Large intestine (tissue), 3 donors: Measurements from ENCODE around the gene PGS1. TPM values are rescaled to one million over a fixed set of nuclear protein-coding genes. Genes with fewer than 3 reads are reported as not detected.

ENCODE experiments used
- DNase-seq, 2 donors: peaks; one replicate each; pipeline versions ENCODE4 v3.0.0 to v3.0.0-alpha.2; 2013
- H3K27ac ChIP-seq: one replicate; pipeline ENCODE4 v1.5.1; 2013; ENCODE audit warnings: low read length
- H3K27me3 ChIP-seq: 2 replicates; pipeline ENCODE4 v1.6.1; 2013; ENCODE audit warnings: low read length; ENCODE audit not compliant: control insufficient read depth, insufficient read depth
- H3K36me3 ChIP-seq: 2 replicates; pipeline ENCODE4 v1.6.1; 2013; ENCODE audit warnings: low read length; ENCODE audit not compliant: control insufficient read depth, insufficient read depth
- H3K4me1 ChIP-seq: one replicate; pipeline ENCODE4 v1.6.1; 2013; ENCODE audit warnings: low read length; ENCODE audit not compliant: control insufficient read depth, insufficient read depth
- H3K4me3 ChIP-seq: one replicate; pipeline ENCODE4 v1.5.1; 2013; ENCODE audit warnings: low read length
- H3K9me3 ChIP-seq: one replicate; pipeline ENCODE4 v1.6.1; 2013; ENCODE audit warnings: mild to moderate bottlenecking, low read depth, low read length, moderate library complexity; ENCODE audit not compliant: control insufficient read depth
- WGBS: methylation state at CpG from one replicate; pipeline ENCODE4 v1.1.5; 2013; ENCODE audit warnings: low lambda C conversion rate; ENCODE audit not compliant: insufficient coverage; 5-methylcytosine and 5-hydroxymethylcytosine counted together
- polyA plus RNA-seq: library from polyadenylated mRNA; unstranded; fragments of 120-200 nt; gene quantifications from one replicate; pipeline ENCODE4 v1.2.1, GENCODE V29; 2013

The PGS1 gene
- polyA plus RNA-seq, 1 donor = 40.6 TPM

DNA sequence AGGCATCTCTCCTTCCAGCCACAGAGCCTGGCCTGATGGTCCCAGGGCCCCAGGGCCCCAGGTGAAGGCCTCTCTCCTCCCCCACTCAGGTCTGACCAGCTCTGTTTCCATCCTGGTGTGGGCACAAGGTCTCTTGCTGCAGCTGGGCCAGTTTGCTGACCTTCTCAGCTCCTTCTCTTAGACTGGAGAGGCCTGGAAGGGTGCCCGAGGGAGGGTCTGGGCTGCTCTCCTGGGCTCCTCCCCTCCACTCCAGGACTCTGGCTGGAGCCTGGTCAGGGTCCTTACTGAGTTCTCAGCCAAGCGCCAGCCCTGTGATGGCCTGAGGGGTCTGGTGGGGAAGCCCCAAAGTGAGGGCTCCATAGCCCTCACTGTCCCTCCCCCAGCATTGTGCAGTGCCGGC, 31.0 kb upstream of the PGS1 start:
- peaks cover 19% of the 10 kb centered on the region for H3K27me3 ChIP-seq
- no peak for DNase-seq
- no peaks in the 10 kb centered on the region for H3K9me3 ChIP-seq
- H3K27ac ChIP-seq = no peak overlapping the region
- peaks cover 29% of the 10 kb centered on the region for H3K4me1 ChIP-seq
- no CpG with 5 or more reads among the region's 3 CpGs for WGBS
- no peak overlapping the region for H3K4me3 ChIP-seq
- H3K36me3 ChIP-seq = no peaks in the 10 kb centered on the region

DNA sequence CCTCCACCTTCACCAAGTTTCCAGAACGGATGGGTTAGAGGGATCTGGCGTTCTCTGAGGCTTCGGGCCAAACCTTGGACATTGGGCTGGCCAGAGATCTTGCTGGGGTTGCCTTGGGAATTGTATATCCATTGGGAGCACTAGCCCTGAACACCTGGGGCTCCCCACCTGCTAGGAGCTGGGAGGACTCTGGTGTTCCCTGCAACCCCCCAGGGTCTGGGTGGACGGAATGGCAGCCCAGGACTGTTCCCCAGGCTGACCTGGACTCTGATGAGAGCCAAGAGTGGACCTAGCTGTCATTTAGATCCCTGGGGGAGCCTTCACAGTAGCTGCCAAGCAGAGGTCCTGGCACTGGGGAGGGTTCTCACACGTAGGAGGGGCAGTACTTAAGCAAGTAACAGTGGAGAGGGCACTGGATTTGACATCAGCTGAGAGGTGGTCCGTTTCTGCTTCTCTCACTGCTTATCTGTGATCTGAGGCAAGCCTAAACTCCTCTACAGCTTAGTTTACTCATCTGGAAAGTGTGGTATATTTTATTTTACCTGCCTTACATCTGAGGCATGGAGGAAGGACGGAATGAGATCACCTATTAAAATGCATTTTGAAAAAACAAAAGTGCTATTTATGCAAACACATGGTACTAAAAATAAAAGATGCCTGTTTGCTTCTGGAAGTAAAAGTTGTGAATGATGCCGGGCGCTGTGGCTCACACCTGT, 30.2 kb upstream of the PGS1 start:
- H3K27ac ChIP-seq = no peak overlapping the region
- H3K36me3 ChIP-seq = no peaks in the 10 kb centered on the region
- no peak overlapping the region for H3K4me3 ChIP-seq
- WGBS = no CpG with 5 or more reads among the region's 9 CpGs
- H3K4me1 ChIP-seq = peaks cover 25% of the 10 kb centered on the region
- H3K9me3 ChIP-seq = no peaks in the 10 kb centered on the region
- no peak for DNase-seq
- peaks cover 11% of the 10 kb centered on the region for H3K27me3 ChIP-seq

DNA sequence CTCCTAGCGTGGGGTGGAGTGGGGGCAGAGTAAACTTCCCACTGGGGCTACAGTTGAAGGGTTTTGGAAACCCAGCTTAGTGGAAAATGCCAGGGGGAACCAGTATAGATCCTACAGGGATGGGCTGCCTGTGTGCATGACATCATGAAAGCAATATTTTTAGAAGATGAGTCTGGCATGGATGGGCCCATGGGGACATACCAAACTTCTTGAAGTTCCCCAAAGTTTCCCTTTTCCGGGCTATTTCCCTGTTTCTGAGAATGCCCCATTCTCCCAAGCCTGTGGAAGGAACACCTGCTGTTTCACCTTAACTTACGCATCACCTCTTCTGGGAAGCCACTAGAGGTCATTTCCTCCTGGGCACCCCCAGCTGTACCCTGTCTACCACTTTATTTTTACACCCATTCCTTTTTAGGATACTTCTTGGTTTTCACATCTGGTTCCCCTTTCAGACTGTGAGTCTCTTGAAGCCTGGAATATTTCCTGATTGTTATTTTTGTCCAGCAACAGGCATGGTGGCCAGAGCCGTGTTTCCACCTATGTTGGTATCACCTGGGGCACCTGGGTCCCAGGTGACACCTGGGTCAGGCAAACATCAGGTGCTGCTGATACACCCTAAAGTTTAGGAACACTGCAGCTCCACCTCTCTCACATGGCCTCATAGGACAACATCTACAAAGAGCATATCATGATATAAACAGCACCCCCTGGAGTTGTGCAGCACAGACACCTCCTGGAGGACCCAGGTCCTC, 28.4 kb upstream of the PGS1 start:
- Histone ChIP-seq H3K4me3 (no peak overlapping the region), H3K9me3 (no peaks in the 10 kb centered on the region), H3K27ac (no peak overlapping the region), H3K27me3 (no peaks in the 10 kb centered on the region), H3K36me3 (no peaks in the 10 kb centered on the region), H3K4me1 (peaks cover 28% of the 10 kb centered on the region)
- 100% methylated on average over 2 of the region's 4 CpGs for WGBS
- no peak for DNase-seq

DNA sequence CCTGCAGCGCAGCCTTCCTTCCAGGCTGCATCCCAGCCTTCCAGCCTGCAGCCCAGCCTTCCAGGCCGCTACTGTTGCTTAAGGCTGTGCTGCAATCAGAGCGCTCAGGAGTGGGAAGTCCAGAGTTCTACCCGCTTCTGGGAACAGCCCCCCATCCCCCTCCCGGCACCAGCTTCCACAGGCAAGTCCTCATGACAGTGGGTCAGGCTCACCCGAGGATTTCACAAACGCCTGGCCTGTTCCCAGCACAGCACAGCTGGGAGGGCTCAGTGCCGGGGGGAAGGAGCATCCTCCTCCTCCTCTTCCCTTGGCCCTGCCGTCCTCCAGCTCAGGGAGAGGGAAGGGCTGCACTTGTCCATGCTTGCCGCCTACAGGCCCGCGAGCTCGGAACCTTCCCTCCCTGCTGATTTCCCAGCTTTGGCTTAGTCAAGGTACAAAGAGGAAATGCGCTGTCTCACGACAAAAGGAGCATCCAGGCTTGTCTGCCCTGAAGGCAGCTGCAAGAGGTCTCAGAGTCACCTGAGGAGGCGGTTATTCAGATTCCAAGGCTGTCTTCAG, 26.9 kb upstream of the PGS1 start:
- no peaks in the 10 kb centered on the region for H3K9me3 ChIP-seq
- peaks cover 40% of the 10 kb centered on the region for H3K4me1 ChIP-seq
- peak; percentile 80 to 84 for DNase-seq
- WGBS = no CpG with 5 or more reads among the region's 16 CpGs
- no peak overlapping the region for H3K4me3 ChIP-seq
- H3K27me3 ChIP-seq = no peaks in the 10 kb centered on the region
- peaks cover 8% of the 10 kb centered on the region for H3K36me3 ChIP-seq
- H3K27ac ChIP-seq = peak overlapping the region; percentile 30

DNA sequence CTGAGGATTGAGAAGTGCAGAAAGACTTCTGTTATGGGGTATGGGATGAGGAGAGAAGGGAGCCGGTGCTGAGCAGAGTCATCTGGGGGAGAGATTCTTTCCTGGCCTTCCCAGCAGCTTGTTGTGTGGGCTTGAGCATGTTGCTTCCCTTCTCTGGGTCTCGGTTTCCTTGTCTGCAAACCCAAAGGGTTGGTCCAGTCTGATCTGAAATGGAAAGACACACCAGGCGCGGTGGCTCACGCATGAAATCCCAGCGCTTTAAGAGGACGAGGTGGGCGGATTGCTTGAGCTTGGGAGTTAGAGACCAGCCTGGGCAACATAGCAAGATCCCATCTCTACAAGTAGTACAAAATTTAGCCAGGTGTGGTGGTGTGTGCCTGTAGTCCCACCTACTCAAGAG, 24.6 kb upstream of the PGS1 start:
- Histone ChIP-seq H3K27ac (peak overlapping the region; percentile 58), H3K36me3 (peaks cover 20% of the 10 kb centered on the region), H3K9me3 (no peaks in the 10 kb centered on the region), H3K4me1 (peaks cover 52% of the 10 kb centered on the region), H3K27me3 (peaks cover 7% of the 10 kb centered on the region), H3K4me3 (no peak overlapping the region)
- DNase-seq = no peak
- no CpG with 5 or more reads among the region's 8 CpGs for WGBS

DNA sequence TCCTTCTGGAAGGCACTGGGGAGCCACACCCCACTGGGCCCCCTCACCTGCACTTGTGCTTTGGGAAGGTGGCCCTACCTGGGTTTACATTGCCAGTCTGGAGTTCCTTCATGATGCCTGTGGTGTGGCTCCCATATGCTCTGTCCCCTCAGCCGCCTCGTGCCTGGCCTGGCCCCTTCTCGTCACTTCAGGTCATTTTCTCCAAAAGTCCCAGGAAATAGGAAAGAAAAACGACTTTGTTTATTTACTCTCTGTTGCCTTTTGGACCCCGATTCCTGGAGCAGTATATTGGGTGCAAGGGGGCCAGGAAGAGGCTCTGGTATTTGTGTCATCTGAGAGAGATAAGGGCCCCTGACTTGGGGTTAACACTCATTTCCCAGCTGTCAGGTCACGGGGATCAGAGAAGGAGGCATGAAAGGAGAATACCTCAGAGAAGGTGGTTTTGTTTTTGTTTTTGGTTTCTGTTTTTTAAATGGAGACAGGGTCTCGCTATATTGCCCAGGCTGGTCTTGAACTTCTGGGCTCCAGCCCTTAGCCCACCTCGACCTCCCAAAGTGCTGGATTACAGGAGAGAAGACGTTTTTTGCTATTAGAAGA, 23.3 kb upstream of the PGS1 start:
- H3K9me3 ChIP-seq = no peaks in the 10 kb centered on the region
- H3K4me1 ChIP-seq = peaks cover 52% of the 10 kb centered on the region
- WGBS = no CpG with 5 or more reads among the region's 9 CpGs
- H3K27ac ChIP-seq = no peak overlapping the region
- DNase-seq = peak in 1 of 2 donors; percentile 57
- H3K36me3 ChIP-seq = peaks cover 20% of the 10 kb centered on the region
- peaks cover 7% of the 10 kb centered on the region for H3K27me3 ChIP-seq
- no peak overlapping the region for H3K4me3 ChIP-seq

DNA sequence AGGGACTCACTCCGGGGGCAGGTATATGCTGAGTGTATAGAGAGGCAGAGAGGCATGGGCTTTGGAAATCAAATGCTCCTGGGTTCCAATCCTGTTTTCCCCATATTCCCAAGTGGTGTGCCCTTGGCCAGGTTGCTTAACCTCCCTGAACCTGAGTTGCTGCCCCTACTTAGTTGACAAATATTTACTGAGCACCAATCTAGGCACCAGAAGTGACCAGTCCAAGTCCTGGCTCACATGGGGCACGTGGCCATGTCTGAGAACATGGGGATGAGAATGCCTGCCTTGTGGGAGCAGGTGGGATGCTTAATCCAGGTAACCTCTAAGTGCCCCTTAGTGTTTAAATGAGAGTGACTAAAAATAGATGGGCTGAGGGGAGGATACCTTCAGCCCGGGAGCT, 22.7 kb upstream of the PGS1 start:
- WGBS = no CpG with 5 or more reads among the region's 3 CpGs
- no peak for DNase-seq
- Histone ChIP-seq H3K4me1 (peaks cover 52% of the 10 kb centered on the region), H3K36me3 (peaks cover 20% of the 10 kb centered on the region), H3K9me3 (no peaks in the 10 kb centered on the region), H3K27me3 (peaks cover 7% of the 10 kb centered on the region), H3K4me3 (no peak overlapping the region), H3K27ac (no peak overlapping the region)

DNA sequence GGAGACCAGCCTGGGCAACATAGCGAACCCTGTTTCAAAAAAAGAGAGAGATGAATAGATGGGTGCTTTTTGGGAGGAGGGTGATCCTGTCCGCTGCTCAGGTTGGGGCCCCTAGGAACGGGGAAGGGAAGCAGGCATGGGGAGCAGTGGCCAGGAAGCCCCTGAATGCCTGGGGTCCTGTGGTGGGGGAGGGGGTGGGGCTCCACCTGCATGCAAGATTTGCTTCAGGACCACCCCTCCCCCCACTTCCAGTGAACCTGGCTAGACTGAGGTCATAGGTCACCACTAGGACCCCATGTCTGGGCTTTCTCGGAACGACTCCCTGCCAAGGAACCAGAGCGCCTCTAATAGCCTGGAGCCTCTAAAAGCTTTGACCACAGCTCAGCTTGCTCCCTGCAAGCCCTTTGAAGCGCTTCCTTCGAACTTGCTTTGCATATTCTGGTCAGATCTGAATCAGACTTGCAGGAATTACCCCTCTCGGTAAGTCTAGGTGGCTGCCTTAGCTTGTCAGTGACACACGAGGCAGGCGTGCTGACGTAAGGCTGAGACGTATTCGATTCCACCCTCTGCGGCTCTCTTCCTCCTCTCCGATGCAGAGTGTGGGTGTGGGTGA, 22.2 kb upstream of the PGS1 start:
- Histone ChIP-seq H3K36me3 (peaks cover 20% of the 10 kb centered on the region), H3K27ac (no peak overlapping the region), H3K4me3 (no peak overlapping the region), H3K27me3 (peaks cover 7% of the 10 kb centered on the region), H3K4me1 (peaks cover 51% of the 10 kb centered on the region), H3K9me3 (no peaks in the 10 kb centered on the region)
- no peak for DNase-seq
- WGBS = no CpG with 5 or more reads among the region's 16 CpGs

DNA sequence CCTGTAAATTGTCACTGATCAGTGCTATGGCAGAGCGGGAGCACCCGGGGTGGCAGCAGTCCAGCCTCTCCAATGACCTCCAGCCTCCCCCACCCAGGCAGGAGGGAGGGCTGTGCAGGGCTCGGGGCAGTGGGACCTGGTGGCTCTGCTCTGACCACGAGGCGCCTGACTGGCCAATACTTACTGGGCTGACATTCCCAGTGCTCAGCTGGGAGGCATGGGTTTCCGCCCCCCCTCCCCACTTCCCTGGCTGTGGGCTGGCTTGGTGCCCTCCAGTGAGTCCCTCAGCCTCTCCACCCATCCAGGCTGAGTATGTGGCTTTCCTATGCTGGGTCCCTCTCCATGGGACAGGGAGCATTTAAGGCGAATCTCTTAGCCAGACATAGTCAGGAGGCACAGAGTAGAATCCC, 21.3 kb upstream of the PGS1 start:
- H3K4me3 ChIP-seq = no peak overlapping the region
- peaks cover 7% of the 10 kb centered on the region for H3K27me3 ChIP-seq
- DNase-seq = no peak
- H3K4me1 ChIP-seq = peaks cover 41% of the 10 kb centered on the region
- peaks cover 20% of the 10 kb centered on the region for H3K36me3 ChIP-seq
- H3K27ac ChIP-seq = no peak overlapping the region
- no peaks in the 10 kb centered on the region for H3K9me3 ChIP-seq
- no CpG with 5 or more reads among the region's 7 CpGs for WGBS
